Ishikawa (cell line): ENCODE measurements around the gene NT5DC1.

Source experiments
- CEBPB ChIP-seq: IDR thresholded peaks from 2 replicates; pipeline ENCODE4 v1.6.1; 2012
- CREB1 ChIP-seq: IDR thresholded peaks from 2 replicates; pipeline ENCODE4 v1.6.1; 2012; ENCODE audit warnings: low read depth
- EGR1 ChIP-seq: IDR thresholded peaks from 2 replicates; pipeline ENCODE4 v1.6.1; 2012
- EP300 ChIP-seq: IDR thresholded peaks from 2 replicates; pipeline ENCODE4 v1.6.1; 2012; ENCODE audit warnings: borderline replicate concordance
- FOXM1 ChIP-seq: IDR thresholded peaks from 2 replicates; pipeline ENCODE4 v1.6.1; 2012; ENCODE audit warnings: low read depth, borderline replicate concordance
- NFIC ChIP-seq: IDR thresholded peaks from 2 replicates; pipeline ENCODE4 v1.6.1; 2012
- RAD21 ChIP-seq: IDR thresholded peaks from 2 replicates; pipeline ENCODE4 v1.6.1; 2012; ENCODE audit warnings: low read depth
- TAF1 ChIP-seq: IDR thresholded peaks from 2 replicates; pipeline ENCODE4 v1.6.1; 2012; ENCODE audit warnings: low read depth, mild to moderate bottlenecking
- TCF12 ChIP-seq: IDR thresholded peaks from 2 replicates; pipeline ENCODE4 v1.6.1; 2012; ENCODE audit warnings: low read depth
- TEAD4 ChIP-seq: IDR thresholded peaks from 2 replicates; pipeline ENCODE4 v1.6.1; 2012
- YY1 ChIP-seq: IDR thresholded peaks from 2 replicates; pipeline ENCODE4 v1.6.1; 2012; ENCODE audit warnings: low read depth
- ZBTB7A ChIP-seq: IDR thresholded peaks from 2 replicates; pipeline ENCODE4 v1.6.1; 2012; ENCODE audit warnings: low read depth
- TF ChIP-seq, protein P1 (sequence below): IDR thresholded peaks from 2 replicates; pipeline ENCODE4 v1.6.1; 2012
- TF ChIP-seq, protein P2 (sequence below): IDR thresholded peaks from 2 replicates; pipeline ENCODE4 v1.6.1; 2012; ENCODE audit warnings: low read depth, mild to moderate bottlenecking
- TF ChIP-seq, protein P3 (sequence below): IDR thresholded peaks from 2 replicates; pipeline ENCODE4 v1.6.1; 2012

NT5DC1 gene

DNA sequence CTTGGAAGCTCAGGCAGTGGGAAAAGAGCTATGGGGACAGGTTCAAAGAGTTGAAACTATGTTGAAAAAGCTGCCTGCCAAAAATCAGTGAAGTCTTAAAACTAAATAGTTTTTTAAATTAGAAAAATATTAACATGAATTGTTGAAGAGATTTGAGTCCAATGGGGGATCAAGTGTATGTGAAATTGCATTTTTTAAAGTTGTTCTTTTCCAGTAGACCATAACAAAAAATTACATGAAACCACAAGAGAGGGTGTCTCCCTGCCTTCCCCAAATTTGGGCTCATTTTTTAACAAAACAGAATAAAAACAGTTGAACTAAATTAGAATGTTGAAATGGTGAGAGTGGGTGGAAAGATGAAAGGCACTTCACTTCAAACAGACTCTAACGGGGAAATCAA lies 56.7 kb downstream of the NT5DC1 start:
- TF ChIP-seq YY1 (no peak), EGR1 (no peak), RAD21 (no peak), CREB1 (no peak), TAF1 (no peak)

- TF ChIP-seq RAD21 (no peak), YY1 (no peak), EP300 (no peak), ZBTB7A (no peak), NFIC (no peak)
- TF ChIP-seq, protein P1, sequence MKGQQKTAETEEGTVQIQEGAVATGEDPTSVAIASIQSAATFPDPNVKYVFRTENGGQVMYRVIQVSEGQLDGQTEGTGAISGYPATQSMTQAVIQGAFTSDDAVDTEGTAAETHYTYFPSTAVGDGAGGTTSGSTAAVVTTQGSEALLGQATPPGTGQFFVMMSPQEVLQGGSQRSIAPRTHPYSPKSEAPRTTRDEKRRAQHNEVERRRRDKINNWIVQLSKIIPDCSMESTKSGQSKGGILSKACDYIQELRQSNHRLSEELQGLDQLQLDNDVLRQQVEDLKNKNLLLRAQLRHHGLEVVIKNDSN, result no peak
- TF ChIP-seq, protein P2, sequence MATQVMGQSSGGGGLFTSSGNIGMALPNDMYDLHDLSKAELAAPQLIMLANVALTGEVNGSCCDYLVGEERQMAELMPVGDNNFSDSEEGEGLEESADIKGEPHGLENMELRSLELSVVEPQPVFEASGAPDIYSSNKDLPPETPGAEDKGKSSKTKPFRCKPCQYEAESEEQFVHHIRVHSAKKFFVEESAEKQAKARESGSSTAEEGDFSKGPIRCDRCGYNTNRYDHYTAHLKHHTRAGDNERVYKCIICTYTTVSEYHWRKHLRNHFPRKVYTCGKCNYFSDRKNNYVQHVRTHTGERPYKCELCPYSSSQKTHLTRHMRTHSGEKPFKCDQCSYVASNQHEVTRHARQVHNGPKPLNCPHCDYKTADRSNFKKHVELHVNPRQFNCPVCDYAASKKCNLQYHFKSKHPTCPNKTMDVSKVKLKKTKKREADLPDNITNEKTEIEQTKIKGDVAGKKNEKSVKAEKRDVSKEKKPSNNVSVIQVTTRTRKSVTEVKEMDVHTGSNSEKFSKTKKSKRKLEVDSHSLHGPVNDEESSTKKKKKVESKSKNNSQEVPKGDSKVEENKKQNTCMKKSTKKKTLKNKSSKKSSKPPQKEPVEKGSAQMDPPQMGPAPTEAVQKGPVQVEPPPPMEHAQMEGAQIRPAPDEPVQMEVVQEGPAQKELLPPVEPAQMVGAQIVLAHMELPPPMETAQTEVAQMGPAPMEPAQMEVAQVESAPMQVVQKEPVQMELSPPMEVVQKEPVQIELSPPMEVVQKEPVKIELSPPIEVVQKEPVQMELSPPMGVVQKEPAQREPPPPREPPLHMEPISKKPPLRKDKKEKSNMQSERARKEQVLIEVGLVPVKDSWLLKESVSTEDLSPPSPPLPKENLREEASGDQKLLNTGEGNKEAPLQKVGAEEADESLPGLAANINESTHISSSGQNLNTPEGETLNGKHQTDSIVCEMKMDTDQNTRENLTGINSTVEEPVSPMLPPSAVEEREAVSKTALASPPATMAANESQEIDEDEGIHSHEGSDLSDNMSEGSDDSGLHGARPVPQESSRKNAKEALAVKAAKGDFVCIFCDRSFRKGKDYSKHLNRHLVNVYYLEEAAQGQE, result no peak
These were observed 58.0 kb downstream of the NT5DC1 start for GRCh38 chr6:116158641-116159040.

GRCh38 chr6:116159782-116160524 lies 59.3 kb downstream of the NT5DC1 start:
- TF ChIP-seq YY1 (no peak), RAD21 (no peak), TCF12 (no peak), FOXM1 (no peak), TAF1 (no peak), CREB1 (no peak), EP300 (no peak), NFIC (no peak)
- TF ChIP-seq, protein P2, result no peak

DNA sequence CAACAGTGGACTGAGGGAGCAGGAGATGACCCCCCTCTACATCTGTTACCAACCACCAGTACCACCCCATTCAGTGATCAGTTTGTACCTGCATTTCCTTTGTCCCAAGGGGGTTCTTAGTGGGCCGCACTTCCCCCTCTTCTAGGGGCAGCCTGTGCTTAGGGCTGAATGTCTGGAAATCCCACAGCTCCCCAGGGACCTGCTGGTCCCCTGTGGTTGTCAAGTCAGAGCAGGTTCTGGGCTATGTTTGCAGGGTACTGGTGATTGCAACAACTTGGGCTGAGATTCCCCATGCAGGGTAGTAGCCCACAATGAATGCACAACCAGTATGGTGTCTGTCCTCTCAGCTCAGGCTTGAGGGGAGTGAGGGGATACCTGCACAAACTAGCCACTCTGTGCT lies 64.9 kb downstream of the NT5DC1 start:
- TF ChIP-seq, protein P2, result no peak
- no peak for TF ChIP-seq CREB1
- TF ChIP-seq, protein P1, result no peak

- no peak for TF ChIP-seq RAD21
These were observed 65.7 kb downstream of the NT5DC1 start for GRCh38 chr6:116166369-116166768.

DNA sequence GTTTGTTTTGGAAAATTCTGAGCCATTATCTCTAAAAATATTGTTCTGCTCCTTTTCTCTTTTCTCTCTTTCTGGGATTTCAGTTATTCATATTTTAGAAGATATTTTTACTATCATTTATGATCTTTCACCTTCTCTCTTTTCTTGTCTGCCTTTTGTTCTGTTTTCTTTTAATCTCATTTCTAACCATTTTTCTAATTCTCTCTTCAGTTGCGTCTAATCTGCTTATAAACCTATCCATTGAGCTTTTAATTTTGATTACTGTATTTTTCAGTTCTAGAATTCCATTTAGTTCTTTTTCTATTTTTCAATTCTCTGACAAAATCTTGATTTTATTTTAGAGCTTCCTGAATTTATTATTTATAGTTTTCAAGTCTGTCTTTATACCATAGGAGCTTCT lies 67.5 kb downstream of the NT5DC1 start:
- no peak for TF ChIP-seq CEBPB
- TF ChIP-seq CREB1, result no peak
- TF ChIP-seq FOXM1, result no peak
- TF ChIP-seq TCF12, result no peak
- no peak for TF ChIP-seq YY1
- no peak for TF ChIP-seq RAD21
- TF ChIP-seq EP300, result no peak
- TF ChIP-seq, protein P2, result no peak
- no peak for TF ChIP-seq TAF1
- no peak for TF ChIP-seq EGR1
- TF ChIP-seq, protein P1, result no peak
- TF ChIP-seq, protein P3, sequence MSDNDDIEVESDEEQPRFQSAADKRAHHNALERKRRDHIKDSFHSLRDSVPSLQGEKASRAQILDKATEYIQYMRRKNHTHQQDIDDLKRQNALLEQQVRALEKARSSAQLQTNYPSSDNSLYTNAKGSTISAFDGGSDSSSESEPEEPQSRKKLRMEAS, result no peak
- no peak for TF ChIP-seq ZBTB7A
- TF ChIP-seq TEAD4, result no peak
- no peak for TF ChIP-seq NFIC
